ENCODE measurements around the gene CELF1.

DNA sequence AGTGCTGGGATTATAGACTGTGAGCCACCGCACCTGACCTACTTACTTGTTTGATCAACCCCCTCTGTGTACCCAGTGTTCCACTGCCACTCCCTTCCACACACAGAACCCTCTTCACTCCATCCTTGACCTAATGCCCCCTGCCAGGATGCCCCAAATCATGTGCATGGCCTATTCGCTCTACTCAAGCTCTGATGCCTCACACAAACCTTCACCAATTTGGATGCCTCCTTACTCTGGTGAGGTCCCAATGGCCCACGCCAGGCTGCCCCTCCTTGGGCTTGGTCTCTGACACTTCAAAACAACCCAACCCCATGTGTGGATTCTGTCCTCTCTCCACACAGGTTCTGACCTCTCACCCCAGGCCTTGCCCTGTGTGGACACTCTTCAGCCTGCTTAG lies 117.2 kb downstream of the CELF1 start:
- TF ChIP-seq EZH2phosphoT487 (conservative IDR thresholded peaks at IDR 0.05; ENCODE audit: low read length) = no peak
- TF ChIP-seq, protein P1, sequence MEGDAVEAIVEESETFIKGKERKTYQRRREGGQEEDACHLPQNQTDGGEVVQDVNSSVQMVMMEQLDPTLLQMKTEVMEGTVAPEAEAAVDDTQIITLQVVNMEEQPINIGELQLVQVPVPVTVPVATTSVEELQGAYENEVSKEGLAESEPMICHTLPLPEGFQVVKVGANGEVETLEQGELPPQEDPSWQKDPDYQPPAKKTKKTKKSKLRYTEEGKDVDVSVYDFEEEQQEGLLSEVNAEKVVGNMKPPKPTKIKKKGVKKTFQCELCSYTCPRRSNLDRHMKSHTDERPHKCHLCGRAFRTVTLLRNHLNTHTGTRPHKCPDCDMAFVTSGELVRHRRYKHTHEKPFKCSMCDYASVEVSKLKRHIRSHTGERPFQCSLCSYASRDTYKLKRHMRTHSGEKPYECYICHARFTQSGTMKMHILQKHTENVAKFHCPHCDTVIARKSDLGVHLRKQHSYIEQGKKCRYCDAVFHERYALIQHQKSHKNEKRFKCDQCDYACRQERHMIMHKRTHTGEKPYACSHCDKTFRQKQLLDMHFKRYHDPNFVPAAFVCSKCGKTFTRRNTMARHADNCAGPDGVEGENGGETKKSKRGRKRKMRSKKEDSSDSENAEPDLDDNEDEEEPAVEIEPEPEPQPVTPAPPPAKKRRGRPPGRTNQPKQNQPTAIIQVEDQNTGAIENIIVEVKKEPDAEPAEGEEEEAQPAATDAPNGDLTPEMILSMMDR (IDR thresholded peaks at IDR 0.05; ENCODE audit: insufficient read depth, low read length, poor library complexity, severe bottlenecking) = no peak
